Activated B cell treated with CpG ODN at 0.5 μM for 24 hours (primary cell): ENCODE data around the gene ARV1. TPM values are rescaled to one million over a fixed set of nuclear protein-coding genes. Genes with fewer than 3 reads are reported as not detected.

ENCODE experiments used
- ATAC-seq: fragments of 200-7000 bp; cut with Tn5 transposase; one replicate; pipeline ENCODE4 v1.10.0; 2021; ENCODE audit warnings: low read depth, mild to moderate bottlenecking, moderate library complexity
- CTCF ChIA-PET: fragments of 350-600 bp; sonication (Branson Sonifier 250); formaldehyde crosslinking; loops from one replicate; lab custom pipeline; 2021; ENCODE audit warnings: antibody characterized with exemption; lab: Charles Lee
- POLR2A ChIA-PET: fragments of 350-600 bp; sonication (Branson Sonifier 250); formaldehyde crosslinking; loops from one replicate; lab custom pipeline; 2021; ENCODE audit warnings: antibody characterized with exemption; lab: Charles Lee
- DNase-seq: peaks from one replicate; pipeline ENCODE4 v3.0.0; 2022
- H3K27ac Mint-ChIP-seq: one replicate; pipeline ENCODE4 v1.8.0; 2020; ENCODE audit warnings: mixed read lengths
- H3K27me3 Mint-ChIP-seq: one replicate; pipeline ENCODE4 v1.8.0; 2021; ENCODE audit warnings: mixed read lengths
- H3K36me3 Mint-ChIP-seq: one replicate; pipeline ENCODE4 v1.8.0; 2021; ENCODE audit warnings: low read depth, mixed read lengths
- H3K4me1 Mint-ChIP-seq: one replicate; pipeline ENCODE4 v1.8.0; 2021; ENCODE audit warnings: mixed read lengths
- H3K4me3 Mint-ChIP-seq: one replicate; pipeline ENCODE4 v1.8.0; 2020; ENCODE audit warnings: mild to moderate bottlenecking, mixed read lengths
- H3K9me3 Mint-ChIP-seq: one replicate; pipeline ENCODE4 v1.8.0; 2020; ENCODE audit warnings: mixed read lengths
- CTCF ChIP-seq: fragments of 200-600 bp; IDR thresholded peaks from one replicate; pipeline ENCODE4 v1.8.0; 2022; ENCODE audit warnings: antibody characterized with exemption, mild to moderate bottlenecking
- intact Hi-C: fragments of 100-400 bp; cut with micrococcal nuclease; formaldehyde crosslinking; loops from one replicate; pipeline ENCODE4 v1.15.1; 2024
- total RNA-seq: library from RNA; stranded (reverse); gene quantifications from 2 replicates; pipeline ENCODE4 v1.2.3, GENCODE V29; 2022

ARV1 gene
- total RNA-seq, 1 donor from 2014 or later = 13.7 TPM

DNA sequence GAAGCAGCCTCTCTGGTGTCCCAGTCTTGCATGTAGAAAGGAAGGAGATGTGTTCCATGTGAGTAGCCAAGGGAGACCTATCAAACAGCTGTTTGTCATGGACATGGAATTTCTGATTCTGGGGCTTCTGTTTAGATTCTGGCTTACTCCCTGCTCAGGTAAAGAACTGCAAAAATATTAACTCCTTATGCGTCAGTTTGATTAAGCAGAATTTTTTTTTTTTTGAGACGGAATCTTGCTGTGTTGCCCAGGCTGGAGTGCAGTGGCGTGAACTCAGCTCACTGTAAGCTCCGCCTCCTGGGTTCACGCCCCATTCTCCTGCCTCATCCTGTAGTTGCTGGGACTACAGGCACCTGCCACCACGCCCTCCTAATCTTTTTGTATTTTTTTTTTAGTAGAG is 6.8 kb downstream of the ARV1 start:
- no peak overlapping the region for H3K27ac Mint-ChIP-seq
- DNase-seq (no peak), ATAC-seq (no peak)
- peaks cover 13% of the 10 kb centered on the region for H3K4me1 Mint-ChIP-seq
- intact Hi-C loops = no loop called here
- ChIA-PET CTCF (no interaction called here), POLR2A (no interaction called here)
- H3K9me3 Mint-ChIP-seq = no peaks in the 10 kb centered on the region
- H3K4me3 Mint-ChIP-seq = no peak overlapping the region
- no peak for TF ChIP-seq CTCF
- peaks cover 38% of the 10 kb centered on the region for H3K36me3 Mint-ChIP-seq
- H3K27me3 Mint-ChIP-seq = no peaks in the 10 kb centered on the region

DNA sequence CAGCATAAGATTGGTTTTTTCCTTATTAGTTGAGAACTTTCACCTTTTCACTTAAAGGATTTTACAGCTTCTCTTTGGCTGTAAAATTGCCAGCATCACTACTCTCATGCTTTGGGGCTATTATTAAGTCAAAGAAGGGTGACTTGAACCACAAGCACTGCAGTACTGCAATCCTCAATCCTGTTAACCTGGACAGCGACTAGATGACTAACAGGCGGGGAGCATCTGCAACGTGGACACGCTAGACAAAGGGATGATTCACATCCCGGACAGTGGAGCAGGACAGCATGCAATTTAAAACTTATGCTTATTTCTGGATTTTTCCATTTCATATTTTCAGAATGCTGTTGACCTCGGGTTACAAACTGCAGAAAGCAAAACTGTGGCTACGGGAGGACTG is 8.1 kb downstream of the ARV1 start:
- Mint-ChIP-seq H3K4me1 (peaks cover 13% of the 10 kb centered on the region), H3K27ac (no peak overlapping the region), H3K27me3 (no peaks in the 10 kb centered on the region), H3K9me3 (no peaks in the 10 kb centered on the region), H3K4me3 (no peak overlapping the region), H3K36me3 (peaks cover 48% of the 10 kb centered on the region)
- DNase-seq (no peak), ATAC-seq (no peak)
- POLR2A ChIA-PET = no interaction called here
- CTCF ChIA-PET = no interaction called here
- intact Hi-C loops = no loop called here
- TF ChIP-seq CTCF = no peak

GRCh38 chr1:230987448-230987847 is 8.6 kb downstream of the ARV1 start:
- ChIA-PET POLR2A (no interaction called here), CTCF (no interaction called here)
- H3K36me3 Mint-ChIP-seq = peaks cover 52% of the 10 kb centered on the region

DNA sequence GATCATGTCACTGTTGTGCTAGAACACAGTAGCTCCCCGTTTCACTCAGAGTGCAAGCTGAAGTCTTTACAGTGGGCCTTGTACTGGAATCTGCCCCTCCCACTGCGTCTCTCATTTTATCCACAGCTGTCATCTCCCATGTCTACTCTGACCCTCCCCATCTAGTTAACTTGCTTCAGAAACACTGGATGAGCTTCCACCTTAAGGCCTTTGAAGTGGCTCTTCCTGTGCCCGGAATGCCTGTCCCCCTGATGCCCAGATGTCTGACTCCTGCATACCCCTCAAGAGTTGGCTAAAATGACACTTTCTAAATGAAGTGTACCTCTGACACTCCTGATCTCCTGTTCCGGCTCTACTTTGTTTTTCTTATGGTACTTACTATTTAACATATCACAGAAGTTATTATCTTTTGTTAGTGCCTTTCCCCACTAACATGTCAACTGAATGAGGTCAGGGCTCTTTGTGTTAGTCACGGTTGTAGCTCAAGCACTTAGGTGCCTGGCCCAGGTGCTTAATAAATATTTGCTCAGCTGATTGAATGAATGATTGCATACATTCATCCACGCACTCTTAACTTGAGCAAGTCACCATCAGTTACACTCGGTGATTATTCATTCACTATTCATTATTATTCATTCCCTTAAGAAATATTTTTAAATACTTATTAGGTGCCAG is 13.3 kb downstream of the ARV1 start:
- no peak for TF ChIP-seq CTCF
- H3K36me3 Mint-ChIP-seq = peaks cover 55% of the 10 kb centered on the region
- POLR2A ChIA-PET = no interaction called here
- no peak overlapping the region for H3K4me3 Mint-ChIP-seq
- ATAC-seq = no peak
- no peaks in the 10 kb centered on the region for H3K27me3 Mint-ChIP-seq
- no peak for DNase-seq
- no peaks in the 10 kb centered on the region for H3K9me3 Mint-ChIP-seq
- intact Hi-C loops = no loop called here
- no peak overlapping the region for H3K27ac Mint-ChIP-seq
- CTCF ChIA-PET = no interaction called here
- no peaks in the 10 kb centered on the region for H3K4me1 Mint-ChIP-seq

More at GRCh38 chr1:230987448-230987847, 8.6 kb downstream of the ARV1 start:
- Mint-ChIP-seq H3K27ac (no peak overlapping the region), H3K27me3 (no peaks in the 10 kb centered on the region), H3K4me1 (peaks cover 13% of the 10 kb centered on the region), H3K9me3 (no peaks in the 10 kb centered on the region), H3K4me3 (no peak overlapping the region)
- ATAC-seq = no peak
- intact Hi-C loops = no loop called here
- DNase-seq = no peak
- TF ChIP-seq CTCF = no peak

DNA sequence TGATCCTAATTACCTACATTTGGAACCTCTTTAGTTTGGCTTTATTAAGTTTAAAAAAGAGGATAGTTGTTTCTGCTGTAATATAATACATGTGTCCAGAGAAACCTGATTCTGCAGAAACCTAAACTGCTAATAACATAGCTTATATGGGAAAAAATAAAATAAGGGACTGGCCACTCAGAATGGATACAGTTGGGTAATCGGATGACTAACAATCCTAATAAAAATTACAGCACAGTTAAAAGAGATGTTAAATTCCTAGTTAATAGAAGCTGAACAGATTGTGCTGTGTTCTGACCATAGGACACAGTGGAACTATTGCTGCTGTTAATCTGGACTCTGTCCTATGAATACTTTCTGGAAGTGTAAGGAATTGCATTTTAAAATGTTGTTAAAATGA is 16.0 kb downstream of the ARV1 start:
- Mint-ChIP-seq H3K36me3 (peaks cover 43% of the 10 kb centered on the region), H3K4me1 (no peaks in the 10 kb centered on the region), H3K27me3 (no peaks in the 10 kb centered on the region), H3K9me3 (no peaks in the 10 kb centered on the region), H3K4me3 (no peak overlapping the region), H3K27ac (no peak overlapping the region)
- ChIA-PET CTCF (no interaction called here), POLR2A (no interaction called here)
- ATAC-seq (no peak), DNase-seq (no peak)
- TF ChIP-seq CTCF = no peak
- intact Hi-C loops = no loop called here
